Fibroblast of lung (primary cell): Measurements from ENCODE around the gene FAM219B.

Experiments
- EZH2 ChIP-seq: IDR thresholded peaks from 2 replicates; pipeline ENCODE4 v1.5.1; 2012; ENCODE audit warnings: low read length, control low read depth, mild to moderate bottlenecking; ENCODE audit errors: missing control alignments
- TF ChIP-seq, protein P1 (sequence below), 2 donors: IDR thresholded peaks in 1 of 2; conservative IDR thresholded peaks in 1 of 2; 1 replicate in 1 of 2; 2 replicates in 1 of 2; pipeline ENCODE4 v1.5.1; 2011 to 2012; ENCODE audit warnings: low read length in 2 of 2, control low read depth in 1 of 2, inconsistent platforms in 1 of 2, low read depth in 1 of 2, mild to moderate bottlenecking in 1 of 2

DNA sequence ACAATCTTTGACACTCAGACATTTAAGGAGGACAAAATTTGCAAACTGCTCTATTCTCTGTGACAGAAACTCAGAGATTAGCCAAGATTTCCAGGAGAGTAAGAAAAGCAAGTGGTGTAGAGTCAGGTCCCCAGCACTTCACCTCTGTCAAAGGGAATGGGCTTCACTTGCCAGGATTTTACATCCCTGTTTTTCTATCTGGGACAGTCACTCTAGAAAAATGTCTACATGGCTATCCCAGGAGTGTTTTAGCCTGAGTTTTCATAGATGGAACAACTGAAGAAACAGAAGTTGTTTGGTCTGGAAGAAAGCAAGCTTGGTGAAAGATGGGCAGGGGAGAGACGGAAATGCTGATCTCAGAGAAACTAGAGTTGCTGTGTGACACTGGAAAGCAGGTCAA lies 3.0 kb downstream of the FAM219B start:
- TF ChIP-seq, protein P1, sequence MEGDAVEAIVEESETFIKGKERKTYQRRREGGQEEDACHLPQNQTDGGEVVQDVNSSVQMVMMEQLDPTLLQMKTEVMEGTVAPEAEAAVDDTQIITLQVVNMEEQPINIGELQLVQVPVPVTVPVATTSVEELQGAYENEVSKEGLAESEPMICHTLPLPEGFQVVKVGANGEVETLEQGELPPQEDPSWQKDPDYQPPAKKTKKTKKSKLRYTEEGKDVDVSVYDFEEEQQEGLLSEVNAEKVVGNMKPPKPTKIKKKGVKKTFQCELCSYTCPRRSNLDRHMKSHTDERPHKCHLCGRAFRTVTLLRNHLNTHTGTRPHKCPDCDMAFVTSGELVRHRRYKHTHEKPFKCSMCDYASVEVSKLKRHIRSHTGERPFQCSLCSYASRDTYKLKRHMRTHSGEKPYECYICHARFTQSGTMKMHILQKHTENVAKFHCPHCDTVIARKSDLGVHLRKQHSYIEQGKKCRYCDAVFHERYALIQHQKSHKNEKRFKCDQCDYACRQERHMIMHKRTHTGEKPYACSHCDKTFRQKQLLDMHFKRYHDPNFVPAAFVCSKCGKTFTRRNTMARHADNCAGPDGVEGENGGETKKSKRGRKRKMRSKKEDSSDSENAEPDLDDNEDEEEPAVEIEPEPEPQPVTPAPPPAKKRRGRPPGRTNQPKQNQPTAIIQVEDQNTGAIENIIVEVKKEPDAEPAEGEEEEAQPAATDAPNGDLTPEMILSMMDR (conservative IDR thresholded peaks at IDR 0.05 in 1 of 2, IDR thresholded peaks at IDR 0.05 in 1 of 2; ENCODE audit: low read depth in 1 of 2, low read length in 2 of 2) = no peak
- TF ChIP-seq EZH2 = no peak
